PC-9 (cell line): Measurements from ENCODE around the gene EXOC4.

Experiments
- EZH2 ChIP-seq: fragments of 200-600 bp; sonication (generic); IDR thresholded peaks from 2 replicates; pipeline ENCODE4 v1.8.0; 2017; ENCODE audit warnings: antibody characterized with exemption, low read depth
- TF ChIP-seq, protein P1 (sequence below): fragments of 200-600 bp; sonication (generic); conservative IDR thresholded peaks from 2 replicates; pipeline ENCODE4 v1.6.1; 2017; ENCODE audit warnings: mixed run types, antibody characterized with exemption, mild to moderate bottlenecking, moderate library complexity

DNA sequence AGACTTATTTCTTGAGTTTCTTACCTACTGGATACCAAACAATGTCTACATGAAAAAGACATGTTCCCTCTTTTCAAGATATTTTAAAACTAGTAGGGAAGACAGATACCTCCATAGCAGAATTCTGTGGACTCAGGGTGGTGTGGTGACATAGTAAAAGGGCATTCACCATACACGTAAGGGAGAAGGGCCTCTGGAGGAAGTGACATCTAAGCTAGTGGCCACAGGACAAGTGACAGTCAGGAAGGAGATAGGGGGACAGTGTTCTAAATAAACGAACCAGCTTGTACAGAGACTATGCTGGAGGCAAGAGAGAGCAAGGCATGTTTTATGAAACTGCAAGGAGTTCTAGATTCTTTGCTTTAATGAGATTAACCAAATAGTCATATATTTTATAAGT is 552.5 kb downstream of the EXOC4 start:
- TF ChIP-seq, protein P1, sequence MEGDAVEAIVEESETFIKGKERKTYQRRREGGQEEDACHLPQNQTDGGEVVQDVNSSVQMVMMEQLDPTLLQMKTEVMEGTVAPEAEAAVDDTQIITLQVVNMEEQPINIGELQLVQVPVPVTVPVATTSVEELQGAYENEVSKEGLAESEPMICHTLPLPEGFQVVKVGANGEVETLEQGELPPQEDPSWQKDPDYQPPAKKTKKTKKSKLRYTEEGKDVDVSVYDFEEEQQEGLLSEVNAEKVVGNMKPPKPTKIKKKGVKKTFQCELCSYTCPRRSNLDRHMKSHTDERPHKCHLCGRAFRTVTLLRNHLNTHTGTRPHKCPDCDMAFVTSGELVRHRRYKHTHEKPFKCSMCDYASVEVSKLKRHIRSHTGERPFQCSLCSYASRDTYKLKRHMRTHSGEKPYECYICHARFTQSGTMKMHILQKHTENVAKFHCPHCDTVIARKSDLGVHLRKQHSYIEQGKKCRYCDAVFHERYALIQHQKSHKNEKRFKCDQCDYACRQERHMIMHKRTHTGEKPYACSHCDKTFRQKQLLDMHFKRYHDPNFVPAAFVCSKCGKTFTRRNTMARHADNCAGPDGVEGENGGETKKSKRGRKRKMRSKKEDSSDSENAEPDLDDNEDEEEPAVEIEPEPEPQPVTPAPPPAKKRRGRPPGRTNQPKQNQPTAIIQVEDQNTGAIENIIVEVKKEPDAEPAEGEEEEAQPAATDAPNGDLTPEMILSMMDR, result no peak
- TF ChIP-seq EZH2, result no peak
